ENCODE data around the gene CRLF1.

GRCh38 chr19:18634612-18635297, 28.2 kb upstream of the CRLF1 start:
- TF ChIP-seq, protein P1, sequence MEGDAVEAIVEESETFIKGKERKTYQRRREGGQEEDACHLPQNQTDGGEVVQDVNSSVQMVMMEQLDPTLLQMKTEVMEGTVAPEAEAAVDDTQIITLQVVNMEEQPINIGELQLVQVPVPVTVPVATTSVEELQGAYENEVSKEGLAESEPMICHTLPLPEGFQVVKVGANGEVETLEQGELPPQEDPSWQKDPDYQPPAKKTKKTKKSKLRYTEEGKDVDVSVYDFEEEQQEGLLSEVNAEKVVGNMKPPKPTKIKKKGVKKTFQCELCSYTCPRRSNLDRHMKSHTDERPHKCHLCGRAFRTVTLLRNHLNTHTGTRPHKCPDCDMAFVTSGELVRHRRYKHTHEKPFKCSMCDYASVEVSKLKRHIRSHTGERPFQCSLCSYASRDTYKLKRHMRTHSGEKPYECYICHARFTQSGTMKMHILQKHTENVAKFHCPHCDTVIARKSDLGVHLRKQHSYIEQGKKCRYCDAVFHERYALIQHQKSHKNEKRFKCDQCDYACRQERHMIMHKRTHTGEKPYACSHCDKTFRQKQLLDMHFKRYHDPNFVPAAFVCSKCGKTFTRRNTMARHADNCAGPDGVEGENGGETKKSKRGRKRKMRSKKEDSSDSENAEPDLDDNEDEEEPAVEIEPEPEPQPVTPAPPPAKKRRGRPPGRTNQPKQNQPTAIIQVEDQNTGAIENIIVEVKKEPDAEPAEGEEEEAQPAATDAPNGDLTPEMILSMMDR (IDR thresholded peaks at IDR 0.05), result no peak
- TF ChIP-seq POLR2A (IDR thresholded peaks at IDR 0.05), result no peak
